NOMO-1 treated with dmso at 0.1 percent for 144 hours (cell line): Measurements from ENCODE around the gene EZH2.

Source experiments
- DNase-seq: peaks from one replicate; lab custom pipeline; 2025; ENCODE audit not compliant: unreplicated experiment; lab: John Stamatoyannopoulos, UW

EZH2 gene

DNA sequence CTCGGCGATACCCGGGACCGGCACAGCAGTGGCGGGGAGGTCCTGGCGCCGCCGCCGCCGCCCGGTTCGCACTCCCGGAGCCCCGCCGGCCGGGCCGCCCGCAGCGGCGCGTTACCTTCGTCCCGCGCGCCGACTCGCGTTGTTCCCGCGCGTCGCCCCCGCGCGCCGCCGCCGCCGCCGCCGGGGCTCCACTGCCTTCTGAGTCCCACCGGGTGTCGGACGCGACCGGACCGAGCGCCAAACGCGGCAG lies at the start of gene EZH2:
TSS of gene EZH2 (minus strand) at position 243 of the 250 bp plus-strand sequence. CDS start 36,993 bp downstream, outside the sequence.
- DNase-seq: no peak

DNA sequence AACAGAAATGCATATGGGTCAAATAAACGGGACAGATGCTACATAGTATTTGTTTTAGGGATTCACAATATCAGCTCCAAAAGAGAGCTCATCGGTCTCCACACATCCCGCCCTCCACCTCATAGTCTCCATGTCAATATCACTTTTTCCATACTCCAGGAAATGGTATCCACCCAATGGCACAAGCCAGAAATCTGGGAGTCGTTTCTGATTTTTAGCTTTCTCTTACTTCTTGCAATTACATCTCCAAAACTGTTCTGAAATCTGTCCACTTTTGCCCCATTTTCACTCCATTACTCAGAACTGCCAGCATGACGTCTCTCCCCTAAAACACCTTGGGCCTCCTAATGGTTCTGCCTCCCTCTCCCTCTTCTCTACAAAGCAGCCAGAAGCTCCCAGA lies 47.4 kb upstream of the EZH2 start:
- DNase-seq: no peak

DNA sequence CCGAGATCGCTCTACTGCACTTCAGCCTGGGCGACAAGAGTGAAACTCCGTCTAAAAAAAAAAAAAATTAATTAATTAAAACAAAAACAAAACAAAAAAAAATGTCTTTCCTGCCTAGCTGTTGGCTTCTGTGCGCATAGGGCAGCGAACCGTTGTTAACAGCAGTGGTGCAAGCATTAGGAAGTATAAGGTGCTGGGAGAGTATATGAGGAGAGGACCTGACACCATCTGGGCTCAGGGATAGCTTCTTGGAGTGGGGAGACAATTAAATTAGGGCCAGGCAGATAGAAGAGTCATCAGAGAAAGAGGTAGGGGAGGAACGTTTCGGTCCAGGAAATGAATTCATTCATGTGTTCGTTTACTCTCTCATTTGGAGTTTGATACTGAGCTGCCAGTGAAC lies 46.2 kb upstream of the EZH2 start:
- DNase-seq: no peak

DNA sequence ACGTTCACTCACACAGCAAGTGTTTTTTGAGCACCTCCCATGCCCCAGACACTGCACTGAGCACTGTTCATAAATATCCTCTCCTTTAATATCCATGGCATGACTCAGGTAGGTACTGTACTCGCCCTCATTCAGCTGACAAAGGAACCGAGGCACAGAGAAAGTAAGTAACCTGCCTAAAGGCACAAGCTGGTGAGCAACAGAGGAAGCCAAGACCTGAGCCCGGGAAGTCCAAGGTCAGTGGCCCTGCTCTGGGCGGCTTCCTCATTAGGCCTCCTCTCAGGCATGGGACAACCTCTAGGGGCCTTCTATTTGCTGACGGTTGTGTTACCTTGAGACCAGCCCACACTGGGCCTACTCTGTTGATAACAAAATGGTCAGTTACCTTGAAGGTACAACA lies 45.1 kb upstream of the EZH2 start:
- DNase-seq: no peak

DNA sequence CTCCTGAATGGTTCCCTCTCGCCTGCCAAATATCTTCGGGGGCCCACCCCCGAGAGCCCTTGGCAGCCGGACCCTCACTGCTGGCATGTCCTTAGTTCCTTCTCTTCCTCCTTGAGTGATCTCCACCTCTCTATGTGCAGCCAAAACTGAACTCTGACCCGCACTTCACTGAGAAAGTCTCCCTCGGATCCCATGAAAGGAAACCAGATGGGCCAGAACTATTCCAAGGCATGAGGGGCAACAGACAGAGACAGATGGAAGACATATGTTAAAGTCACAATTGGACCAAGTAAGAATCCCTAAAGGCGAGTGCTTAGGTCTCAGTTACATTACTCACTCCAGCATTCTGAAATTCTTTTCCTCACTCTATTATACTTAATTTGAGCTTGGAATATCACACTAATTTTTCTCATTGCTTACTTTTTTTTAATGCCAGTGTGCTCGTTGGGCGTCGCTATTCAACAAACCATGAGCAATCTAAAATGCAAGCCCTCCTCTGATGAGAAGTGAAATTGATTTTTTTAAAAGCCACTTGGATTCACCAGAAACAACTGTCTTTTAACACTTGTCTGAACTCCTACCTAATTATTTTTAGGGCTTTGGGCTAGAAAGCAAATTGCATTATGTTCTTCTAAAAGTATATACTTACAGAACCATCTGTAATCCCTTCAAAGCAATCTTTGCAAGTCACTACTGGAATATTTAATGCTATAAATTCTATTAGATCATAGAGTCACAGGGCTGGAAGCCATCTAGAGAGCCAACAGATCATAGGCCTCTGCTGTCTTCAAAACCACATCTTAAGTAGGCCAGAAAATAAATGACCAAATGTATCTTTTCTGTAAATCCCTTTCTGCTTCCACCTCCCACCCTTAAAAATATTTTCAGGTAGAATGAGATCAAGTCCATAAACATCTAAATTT lies 43.3 kb upstream of the EZH2 start:
- DNase-seq: no peak

DNA sequence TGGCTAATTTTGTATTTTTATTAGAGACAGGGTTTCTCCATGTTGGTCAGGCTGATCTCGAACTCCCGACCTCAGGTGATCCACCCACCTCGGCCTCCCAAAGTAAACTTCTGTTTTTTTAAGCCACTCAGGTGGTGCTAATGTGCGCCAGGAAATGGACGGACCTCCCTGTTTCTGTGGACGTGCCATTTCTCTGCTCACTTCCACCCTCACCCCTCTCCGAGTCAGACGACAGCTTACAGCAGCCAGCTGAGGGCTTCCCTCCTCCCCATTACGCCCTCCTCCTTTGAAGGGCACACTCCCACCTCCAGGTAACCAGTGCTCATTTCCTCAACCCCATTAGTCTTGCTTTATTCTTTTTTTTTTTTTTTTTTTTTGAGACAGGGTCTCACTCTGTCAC lies 41.7 kb upstream of the EZH2 start:
- no peak for DNase-seq

DNA sequence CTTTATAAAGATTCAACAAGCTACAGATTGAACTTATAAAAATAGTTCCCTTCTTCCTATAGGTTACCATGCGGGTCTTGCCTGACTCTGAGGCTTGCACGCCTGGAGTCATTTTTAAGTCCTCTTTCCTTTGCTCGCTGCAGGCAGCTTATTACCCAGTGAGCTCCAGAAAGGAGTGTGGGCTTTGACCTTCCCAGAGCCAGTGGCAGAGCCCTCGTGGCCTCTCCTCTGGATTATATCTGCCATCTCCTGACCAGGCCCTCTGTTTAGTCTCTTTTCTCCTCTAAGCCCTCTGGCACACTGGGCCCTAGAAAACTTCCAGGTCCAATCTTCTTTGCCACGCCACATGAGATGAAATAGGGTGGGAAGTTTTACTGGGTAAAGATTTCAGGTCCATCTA lies 39.9 kb upstream of the EZH2 start:
- DNase-seq: no peak

DNA sequence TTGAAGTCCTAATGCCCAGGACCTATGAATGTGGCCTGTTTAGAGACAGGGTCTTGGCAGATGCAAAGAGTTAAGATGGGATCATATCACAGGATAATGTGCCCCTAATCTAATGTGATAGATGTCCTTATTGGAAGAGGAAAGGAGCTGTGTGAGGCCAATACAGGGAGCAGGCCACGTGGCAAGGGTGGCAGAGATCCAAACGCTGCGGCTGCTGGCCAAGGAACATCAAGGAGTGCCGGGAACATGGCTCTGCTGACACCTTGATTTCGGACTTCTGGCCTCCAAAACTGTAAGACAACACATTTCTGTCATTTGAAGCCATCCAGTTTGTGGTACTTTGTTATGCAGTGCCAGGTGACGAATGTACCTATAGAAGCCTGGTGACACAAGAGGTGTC lies 37.7 kb upstream of the EZH2 start:
- DNase-seq: no peak

DNA sequence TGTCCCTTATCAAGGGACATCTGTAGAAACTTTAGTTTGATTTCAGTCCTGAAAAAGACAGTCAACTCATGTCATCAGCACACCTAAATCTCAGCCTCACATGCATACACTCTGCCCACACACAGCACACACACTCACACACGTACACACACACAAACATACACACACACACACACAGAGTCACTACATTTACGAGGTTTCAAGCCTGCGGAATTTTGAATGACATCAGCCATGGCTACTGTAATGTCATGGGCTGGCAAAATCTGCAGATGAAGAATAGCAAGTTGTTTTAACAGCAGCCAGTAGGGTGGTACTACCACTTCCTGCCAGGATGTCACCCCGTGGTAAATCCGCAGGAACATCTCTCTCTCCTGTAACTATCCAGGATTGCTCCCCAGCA lies 37.1 kb upstream of the EZH2 start:
- DNase-seq: no peak

DNA sequence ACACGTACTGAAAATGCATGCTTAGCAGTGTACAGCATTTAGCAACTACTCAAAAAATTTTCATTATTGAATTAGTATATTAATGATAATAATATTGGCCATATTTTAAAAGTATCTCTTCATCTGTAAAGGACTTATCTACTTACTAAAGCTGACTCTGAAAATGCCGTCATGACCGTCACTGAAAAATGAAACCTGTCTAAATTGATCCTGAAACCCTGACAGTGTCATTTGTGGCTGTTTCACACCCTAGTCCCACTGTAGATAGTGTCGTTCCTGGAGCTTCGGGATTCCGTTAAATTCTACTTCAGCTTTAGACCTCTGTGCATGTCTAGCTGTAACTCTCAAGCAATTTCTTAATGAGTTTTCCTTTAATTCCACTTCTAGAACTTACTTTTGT lies 35.8 kb upstream of the EZH2 start:
- no peak for DNase-seq

DNA sequence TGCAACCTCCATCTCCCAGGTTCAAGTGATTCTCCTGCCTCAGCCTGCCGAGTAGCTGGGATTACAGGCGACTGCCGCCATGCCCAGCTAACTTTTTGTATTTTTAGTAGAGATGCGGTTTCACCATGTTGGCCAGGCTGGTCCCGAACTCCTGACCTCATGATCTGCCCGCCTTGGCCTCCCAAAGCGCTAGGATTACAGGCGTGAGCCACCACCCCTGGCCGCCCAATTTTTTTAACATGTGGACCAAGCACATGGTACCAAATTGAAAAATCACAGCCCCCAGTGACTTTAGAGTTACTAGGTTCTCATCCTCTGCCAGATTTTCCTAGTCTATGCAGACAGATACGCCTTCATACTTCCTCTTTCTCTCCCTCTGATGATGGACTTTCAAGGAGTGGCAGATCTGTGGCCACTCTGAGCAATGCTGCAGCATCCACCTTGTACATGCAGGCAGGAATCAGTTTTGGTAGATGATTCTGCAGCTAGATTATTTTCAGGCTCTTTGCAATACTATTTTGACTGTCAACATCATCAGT lies 34.0 kb upstream of the EZH2 start:
- no peak for DNase-seq

DNA sequence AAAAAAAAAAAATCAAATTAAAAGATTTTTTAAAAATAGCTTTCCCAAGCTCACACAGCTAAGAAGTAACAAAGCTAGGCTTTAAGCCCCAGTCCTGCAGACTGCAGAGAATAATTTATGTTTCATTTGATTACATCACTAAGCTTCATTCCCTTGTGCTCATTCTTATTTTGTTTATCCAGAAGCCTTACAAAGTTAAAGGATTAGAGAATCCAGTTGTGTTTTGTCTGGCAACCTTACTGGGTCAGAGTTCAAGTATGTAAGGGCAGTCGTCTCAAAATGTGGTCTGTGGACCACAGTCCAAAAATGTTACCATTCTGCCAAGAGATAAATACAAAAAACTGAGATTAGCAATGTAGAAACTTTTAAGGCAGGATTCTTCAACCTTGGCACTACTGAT lies 32.1 kb upstream of the EZH2 start:
- no peak for DNase-seq

DNA sequence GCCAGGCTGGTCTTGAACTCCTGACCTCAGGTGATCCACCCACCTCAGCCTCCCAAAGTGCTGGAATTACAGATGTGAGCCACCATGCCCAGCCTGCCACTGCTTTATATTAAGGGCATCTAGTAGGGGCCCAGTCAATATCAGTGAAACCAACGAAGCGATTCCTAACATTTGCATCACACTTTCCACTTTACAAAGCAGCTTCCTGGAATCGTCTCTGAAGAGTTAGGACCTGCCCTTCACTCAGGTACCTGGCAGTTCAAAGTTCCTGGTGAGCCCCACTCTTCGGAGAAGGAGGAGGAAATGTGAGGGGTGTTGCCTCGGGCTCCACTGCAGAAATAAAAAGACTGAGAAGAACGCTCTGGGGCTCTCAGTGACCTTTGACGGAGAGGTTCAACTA lies 31.1 kb upstream of the EZH2 start:
- no peak for DNase-seq

DNA sequence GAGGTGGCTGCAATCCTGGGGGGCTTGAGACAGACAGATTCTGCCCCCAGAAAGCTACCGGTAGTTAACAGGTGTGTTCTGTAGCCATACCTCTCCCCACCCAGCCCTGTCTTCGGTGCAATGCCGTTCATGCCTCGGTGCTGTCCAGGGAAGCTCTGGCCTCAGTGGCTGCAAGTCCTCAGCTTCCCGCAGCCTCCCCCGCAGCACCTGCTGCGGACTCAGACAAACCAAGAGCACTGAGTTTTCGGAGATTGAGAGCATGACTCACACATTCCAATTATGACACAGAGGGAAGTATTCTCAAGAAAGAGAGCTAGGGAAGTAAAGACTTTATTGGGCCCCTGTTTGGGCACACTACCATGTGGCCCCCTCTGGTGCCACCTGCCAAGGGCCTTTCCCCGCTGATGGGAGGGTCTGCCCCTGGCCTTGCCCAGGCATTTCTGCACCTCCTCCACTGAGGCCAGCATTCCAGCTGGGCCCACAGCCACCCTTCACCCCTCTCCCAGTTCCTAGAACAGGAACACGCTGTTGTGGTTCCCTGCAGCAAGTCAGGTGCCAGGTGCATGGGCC lies 30.2 kb upstream of the EZH2 start:
- no peak for DNase-seq

DNA sequence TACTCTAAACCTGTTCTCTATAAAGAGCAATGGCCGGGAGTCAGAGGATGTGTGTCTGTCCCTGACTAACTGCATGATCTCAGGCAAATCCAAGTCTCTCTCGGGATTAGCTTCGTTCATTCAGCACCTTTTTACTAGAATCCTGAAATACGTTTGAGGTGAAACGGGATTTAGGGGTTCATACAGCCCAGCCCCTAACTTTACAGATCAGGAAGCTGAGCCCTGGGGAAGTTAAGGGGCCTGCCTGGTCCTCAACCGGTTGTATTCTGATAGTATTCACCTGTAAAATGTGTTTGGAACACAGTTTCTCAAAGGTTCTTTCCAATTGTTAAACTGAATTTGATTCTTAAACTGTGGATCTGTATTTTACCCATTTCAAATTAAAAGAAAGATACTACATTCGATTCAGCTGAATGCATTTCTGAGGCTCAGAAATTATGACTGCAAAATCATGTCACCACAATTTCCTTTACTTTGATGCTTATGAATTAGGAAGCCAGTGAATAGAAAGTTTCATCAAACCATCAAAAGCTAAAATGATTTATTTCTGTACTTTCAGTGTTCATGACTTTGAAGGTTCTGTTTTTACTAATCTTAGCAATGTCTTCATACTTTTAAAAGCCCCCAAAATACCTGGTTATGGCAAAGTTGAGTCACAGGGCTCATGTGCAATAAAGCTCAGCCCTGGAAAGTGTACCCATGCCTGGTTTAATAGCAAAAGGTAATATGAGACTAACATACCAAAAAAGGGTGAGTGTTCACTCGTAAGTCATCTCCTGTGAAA lies 28.9 kb upstream of the EZH2 start:
- DNase-seq: no peak

DNA sequence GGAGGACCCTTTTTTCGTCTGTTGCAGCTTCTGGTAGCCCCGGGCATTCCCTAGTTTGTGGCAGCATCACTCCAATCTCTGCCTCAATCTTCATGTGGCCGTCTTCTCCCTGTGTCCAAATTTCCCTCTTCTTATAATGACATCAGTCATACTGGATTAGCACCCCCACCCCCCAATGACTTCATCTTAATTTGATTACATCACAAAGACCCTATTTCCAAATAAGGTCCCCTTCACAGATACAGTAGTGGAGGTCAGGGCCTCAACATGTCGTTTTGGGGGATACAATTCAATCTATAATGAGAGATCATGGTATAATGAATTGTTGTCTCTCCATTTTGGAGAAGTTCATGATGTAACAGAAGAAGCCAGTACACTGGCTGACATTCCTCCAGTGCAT lies 28.1 kb upstream of the EZH2 start:
- DNase-seq: no peak

DNA sequence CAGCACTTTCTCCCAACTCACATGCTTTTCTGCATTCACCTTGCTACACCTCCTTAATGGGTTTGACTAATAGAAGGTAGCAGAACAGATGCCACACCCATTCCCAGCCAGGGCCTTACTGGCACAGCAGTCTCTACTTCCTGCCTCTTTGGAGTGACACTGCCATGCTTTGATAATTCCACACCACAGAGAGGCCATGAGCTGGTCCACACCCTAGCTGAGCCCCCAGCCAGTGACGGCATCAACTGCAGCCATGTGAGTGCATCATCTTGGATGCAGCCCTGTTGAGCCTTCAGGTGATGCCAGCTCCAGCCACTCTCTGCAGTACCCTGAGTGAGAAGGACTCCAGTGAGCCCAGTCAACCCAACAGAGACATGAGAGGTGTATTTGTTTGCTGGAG lies 27.5 kb upstream of the EZH2 start:
- DNase-seq: no peak

DNA sequence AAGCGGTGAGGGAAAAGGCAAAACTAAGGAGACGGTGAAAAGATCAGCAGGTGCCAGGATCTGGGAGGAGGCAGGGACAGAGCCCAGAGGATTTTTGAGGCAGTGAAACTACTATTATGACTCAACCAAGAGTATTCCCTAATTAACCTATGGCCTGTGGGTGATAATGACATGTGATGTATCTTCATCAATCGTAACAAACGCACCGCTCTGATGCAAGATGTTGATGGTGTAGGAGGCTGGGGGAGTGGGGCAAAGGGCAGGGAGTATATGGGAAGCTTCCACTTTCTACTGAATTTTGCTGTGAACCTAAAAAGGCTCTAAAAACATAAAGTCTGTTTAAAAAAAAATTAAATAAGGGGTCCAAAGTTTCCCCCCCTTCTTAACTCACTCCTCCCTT lies 25.5 kb upstream of the EZH2 start:
- no peak for DNase-seq

DNA sequence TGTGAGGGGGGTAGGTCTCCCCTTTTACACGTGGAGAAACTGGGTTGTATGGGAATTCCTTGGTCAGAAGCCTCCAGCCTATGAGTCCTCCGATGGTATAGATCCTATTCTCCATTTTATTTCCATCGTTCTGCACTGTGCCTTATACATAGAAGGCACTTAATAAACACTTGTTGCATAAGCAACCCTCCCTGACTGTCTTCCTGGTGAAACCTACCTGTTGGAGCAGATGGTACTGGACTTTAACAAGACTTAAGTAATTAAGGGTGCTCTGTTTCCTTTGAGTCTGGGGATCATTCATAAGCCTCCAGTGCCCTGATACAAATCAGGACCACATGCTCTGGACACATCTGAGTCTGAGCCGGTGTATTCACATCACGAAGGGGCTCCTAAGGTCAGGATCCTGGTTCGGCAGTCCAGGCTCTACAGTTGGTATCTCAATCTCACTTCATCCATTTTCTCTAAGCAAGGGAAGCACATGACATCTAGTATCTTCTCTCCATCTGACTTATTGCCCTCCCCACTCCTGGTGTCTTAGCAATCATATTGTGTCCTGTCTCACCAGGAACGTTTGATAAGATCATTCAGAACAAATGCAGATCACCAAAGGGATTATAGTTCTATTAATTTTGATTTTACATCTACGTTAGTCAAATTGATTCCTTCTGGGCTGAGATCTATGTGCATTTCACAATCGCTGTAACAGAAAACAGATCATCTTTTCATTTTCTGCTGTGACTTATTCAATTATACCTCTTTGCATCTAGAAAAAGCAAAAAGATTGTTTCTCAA lies 22.8 kb upstream of the EZH2 start:
- no peak for DNase-seq

DNA sequence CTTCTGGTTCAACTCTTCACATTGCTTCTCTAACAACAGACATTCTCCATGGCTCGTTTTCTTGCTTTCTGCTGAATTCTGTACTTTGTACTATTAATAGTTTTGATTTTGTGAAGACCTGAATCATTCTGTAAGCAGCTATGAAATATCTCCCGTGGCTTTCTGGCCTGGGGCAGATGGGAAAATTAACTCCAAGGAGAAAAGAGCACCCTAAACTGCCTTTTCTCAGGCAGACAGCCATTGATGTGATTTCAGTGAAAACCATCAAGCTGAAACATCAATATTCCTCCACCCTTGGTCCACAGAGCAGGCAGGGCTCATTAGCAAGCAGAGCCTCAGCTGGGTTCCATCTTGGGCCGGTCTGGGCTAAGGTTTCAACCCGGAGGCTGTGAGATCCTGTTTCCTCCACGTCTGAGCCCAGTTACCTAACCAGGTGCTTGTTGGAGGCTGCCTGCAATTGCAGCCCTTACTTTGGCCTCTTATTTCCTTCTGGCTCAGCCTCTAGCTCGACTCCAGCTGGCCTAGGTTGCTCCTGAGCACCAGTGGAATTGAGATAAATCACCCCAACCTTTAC lies 21.1 kb upstream of the EZH2 start:
- DNase-seq: no peak

DNA sequence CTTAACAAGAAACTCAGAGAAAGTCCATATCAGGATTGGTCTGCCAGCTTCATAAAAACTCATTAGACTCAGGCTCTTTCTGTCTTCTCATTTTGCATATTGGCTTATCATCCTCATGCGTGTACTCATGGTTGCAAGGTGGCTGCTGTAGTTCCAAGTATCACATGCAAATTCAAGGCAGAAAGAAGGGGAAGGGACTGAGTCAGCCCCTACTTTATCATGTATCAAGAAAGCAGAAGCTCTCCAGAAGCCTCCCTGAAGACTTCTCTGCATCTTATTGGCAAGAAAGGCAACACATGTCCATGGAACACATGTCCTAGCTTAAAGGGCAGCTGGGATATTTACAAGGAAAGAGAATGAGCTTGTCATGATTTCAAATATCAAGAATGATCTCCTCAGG lies 19.4 kb upstream of the EZH2 start:
- DNase-seq: no peak
